ENCODE data around the gene RCAN3.

The RCAN3 gene

DNA sequence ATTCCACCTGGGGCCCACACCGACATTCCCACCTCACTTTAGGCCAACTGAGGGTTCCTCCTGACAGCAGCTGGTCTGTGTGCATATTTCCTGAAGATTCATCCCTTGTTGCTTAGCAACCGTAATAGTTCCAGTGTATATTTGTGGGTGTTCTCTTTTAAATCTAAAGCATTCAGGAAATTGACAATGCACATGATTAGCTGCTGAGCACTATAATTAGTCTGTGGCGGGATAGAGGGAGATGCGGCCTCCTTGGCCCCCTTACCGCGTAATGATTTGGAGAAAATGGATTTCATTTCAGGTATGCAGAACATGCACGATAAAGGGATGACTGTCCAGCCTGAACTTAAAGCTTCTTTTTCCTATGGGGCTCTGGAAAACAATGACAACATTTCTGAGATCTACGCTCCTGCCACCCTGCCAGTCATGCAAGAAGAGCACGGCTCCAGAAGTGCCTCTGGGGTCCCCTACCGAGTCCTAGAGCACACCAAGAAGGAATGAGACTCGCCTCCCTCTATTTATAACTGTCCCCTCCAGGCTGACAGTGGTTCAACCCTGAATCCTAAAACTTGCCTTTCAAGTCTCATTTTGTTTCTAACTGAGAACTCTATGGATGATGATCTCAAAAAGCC, 33.8 kb upstream of the RCAN3 start:
- H3K9ac ChIP-seq (ENCODE audit: low read depth, low read length) = no peak overlapping the region
- no peaks in the 10 kb centered on the region for H3K36me3 ChIP-seq (ENCODE audit: control insufficient read depth, insufficient read depth, low read length)
- no peak overlapping the region for H3K27ac ChIP-seq (ENCODE audit: low read depth, low read length)
- H3K9me3 ChIP-seq (ENCODE audit: control insufficient read depth, insufficient read depth, low read length) = no peaks in the 10 kb centered on the region
- no peak overlapping the region for H3K4me3 ChIP-seq (ENCODE audit: low read depth, low read length)
- H3K4me1 ChIP-seq (ENCODE audit: control insufficient read depth, insufficient read depth, low read length) = peaks cover 20% of the 10 kb centered on the region
- no peaks in the 10 kb centered on the region for H3K27me3 ChIP-seq (ENCODE audit: control insufficient read depth, insufficient read depth, low read length)

DNA sequence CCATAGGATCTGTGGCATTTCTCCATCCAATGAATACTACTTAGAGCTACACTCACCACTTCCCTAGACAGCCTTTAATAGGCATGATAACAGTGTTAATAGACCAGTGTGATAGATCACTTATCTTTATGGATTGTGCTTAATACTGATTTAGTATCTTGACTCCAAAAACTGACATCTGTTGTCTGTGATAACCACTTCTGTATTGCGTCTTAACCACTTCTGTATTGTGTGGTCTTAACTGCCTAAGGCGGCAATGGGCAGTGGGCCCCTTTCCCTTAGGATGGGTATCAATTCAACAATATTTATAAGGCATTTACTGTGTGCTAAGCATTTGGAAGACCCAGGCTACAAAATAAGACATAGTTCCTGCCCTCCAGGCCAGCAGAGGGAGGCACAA, 32.0 kb upstream of the RCAN3 start:
- Histone ChIP-seq H3K27me3 (ENCODE audit: control insufficient read depth, insufficient read depth, low read length) (no peaks in the 10 kb centered on the region), H3K4me1 (ENCODE audit: control insufficient read depth, insufficient read depth, low read length) (peaks cover 5% of the 10 kb centered on the region), H3K4me3 (ENCODE audit: low read depth, low read length) (no peak overlapping the region), H3K9me3 (ENCODE audit: control insufficient read depth, insufficient read depth, low read length) (no peaks in the 10 kb centered on the region), H3K9ac (ENCODE audit: low read depth, low read length) (no peak overlapping the region), H3K27ac (ENCODE audit: low read depth, low read length) (no peak overlapping the region), H3K36me3 (ENCODE audit: control insufficient read depth, insufficient read depth, low read length) (no peaks in the 10 kb centered on the region)

DNA sequence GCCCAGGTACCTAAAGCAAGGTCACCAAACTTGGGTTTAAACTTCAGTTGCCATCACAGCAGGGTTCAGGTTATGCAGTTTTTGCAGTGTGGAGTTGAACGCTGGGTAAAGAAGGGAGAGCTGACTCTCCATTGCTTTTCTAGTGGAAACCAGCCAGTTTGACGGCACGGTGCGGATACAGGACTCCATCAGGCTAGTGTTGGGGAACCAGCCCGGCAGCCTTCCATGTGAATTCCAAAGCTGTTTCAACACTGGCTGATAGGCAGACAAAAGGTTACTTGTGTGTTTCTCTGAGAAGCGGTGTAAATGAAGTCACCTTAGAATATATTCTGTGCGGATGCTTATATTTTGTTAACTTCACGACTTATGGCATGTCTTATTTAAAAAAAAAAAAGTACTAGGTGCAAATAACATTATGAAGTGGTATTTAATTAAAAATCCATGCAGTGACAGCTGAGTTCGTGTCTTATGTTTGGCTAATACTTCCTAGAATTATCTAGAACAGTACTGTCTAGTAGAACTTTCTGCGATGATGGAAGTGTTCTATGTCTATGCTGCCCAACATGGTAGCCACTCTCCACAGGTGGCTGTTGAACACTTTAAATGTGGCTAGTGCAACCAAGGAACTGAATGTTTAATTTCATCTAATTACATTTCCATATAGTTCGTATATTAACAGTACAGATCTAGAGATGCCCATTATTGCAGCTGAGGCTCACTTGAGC, 29.9 kb upstream of the RCAN3 start:
- Histone ChIP-seq H3K27ac (ENCODE audit: low read depth, low read length) (no peak overlapping the region), H3K36me3 (ENCODE audit: control insufficient read depth, insufficient read depth, low read length) (no peaks in the 10 kb centered on the region), H3K4me1 (ENCODE audit: control insufficient read depth, insufficient read depth, low read length) (no peaks in the 10 kb centered on the region), H3K27me3 (ENCODE audit: control insufficient read depth, insufficient read depth, low read length) (no peaks in the 10 kb centered on the region), H3K9me3 (ENCODE audit: control insufficient read depth, insufficient read depth, low read length) (no peaks in the 10 kb centered on the region), H3K9ac (ENCODE audit: low read depth, low read length) (no peak overlapping the region), H3K4me3 (ENCODE audit: low read depth, low read length) (no peak overlapping the region)

DNA sequence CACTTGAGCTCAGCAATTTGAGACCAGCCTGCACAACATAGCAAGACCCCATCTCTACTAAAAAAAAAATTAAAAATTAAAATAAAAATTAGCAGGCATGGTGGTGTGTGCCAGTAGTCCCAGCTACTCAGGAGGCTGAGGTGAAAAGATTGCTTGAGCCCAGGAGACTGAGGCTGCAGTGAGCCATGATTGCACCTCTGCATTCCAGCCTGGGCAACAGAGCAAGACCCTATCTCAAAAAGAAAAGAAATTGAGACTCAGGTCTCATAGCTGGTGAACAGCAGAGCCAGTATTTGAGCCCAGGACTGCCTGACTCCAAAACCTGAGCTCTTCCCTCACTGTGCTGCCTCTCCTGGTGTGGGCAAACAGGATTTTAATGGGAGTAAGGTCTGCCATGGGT, 28.4 kb upstream of the RCAN3 start:
- Histone ChIP-seq H3K27ac (ENCODE audit: low read depth, low read length) (no peak overlapping the region), H3K4me3 (ENCODE audit: low read depth, low read length) (no peak overlapping the region), H3K9ac (ENCODE audit: low read depth, low read length) (no peak overlapping the region), H3K4me1 (ENCODE audit: control insufficient read depth, insufficient read depth, low read length) (no peaks in the 10 kb centered on the region), H3K9me3 (ENCODE audit: control insufficient read depth, insufficient read depth, low read length) (no peaks in the 10 kb centered on the region), H3K36me3 (ENCODE audit: control insufficient read depth, insufficient read depth, low read length) (no peaks in the 10 kb centered on the region), H3K27me3 (ENCODE audit: control insufficient read depth, insufficient read depth, low read length) (no peaks in the 10 kb centered on the region)

DNA sequence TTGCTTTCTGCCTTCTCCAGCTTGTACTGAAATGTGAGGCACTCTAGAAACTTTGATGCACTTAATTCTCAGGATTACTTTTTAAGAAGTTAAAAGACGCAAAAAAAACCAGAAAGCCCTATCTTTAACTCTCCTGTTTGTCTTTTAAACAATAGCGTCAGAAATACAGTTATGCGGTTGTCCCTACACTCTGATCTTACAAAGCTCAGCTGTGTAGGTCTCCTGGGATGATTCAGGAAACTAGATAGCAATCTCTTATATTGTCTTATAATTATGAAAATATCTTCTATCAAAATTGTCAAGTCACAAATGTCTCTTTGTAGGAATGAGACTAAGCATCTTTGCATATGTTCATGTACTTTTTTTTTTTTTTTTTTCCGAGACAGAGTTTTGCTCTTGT, 26.9 kb upstream of the RCAN3 start:
- no peaks in the 10 kb centered on the region for H3K27me3 ChIP-seq (ENCODE audit: control insufficient read depth, insufficient read depth, low read length)
- no peak overlapping the region for H3K4me3 ChIP-seq (ENCODE audit: low read depth, low read length)
- H3K36me3 ChIP-seq (ENCODE audit: control insufficient read depth, insufficient read depth, low read length) = no peaks in the 10 kb centered on the region
- no peaks in the 10 kb centered on the region for H3K9me3 ChIP-seq (ENCODE audit: control insufficient read depth, insufficient read depth, low read length)
- no peaks in the 10 kb centered on the region for H3K4me1 ChIP-seq (ENCODE audit: control insufficient read depth, insufficient read depth, low read length)
- no peak overlapping the region for H3K27ac ChIP-seq (ENCODE audit: low read depth, low read length)
- H3K9ac ChIP-seq (ENCODE audit: low read depth, low read length) = no peak overlapping the region

DNA sequence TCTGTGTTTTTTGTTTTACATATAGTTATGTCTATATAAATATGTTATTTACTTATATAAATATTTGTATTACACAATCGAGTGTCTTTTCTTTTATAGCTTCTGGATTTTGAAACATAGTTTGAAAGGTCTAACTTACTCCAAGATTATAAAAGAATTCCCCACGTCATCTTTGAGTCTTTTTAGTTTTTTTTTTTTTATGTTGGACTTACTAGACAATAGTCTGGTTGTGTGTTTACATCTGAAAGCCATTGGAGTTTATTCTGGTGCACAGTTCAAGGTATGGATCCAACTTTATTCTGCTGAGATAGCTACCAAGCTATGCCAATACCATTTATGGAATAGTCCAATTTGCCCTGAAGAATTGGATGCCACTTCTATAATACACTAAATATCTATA, 26.1 kb upstream of the RCAN3 start:
- Histone ChIP-seq H3K36me3 (ENCODE audit: control insufficient read depth, insufficient read depth, low read length) (no peaks in the 10 kb centered on the region), H3K4me1 (ENCODE audit: control insufficient read depth, insufficient read depth, low read length) (peaks cover 7% of the 10 kb centered on the region), H3K9ac (ENCODE audit: low read depth, low read length) (no peak overlapping the region), H3K9me3 (ENCODE audit: control insufficient read depth, insufficient read depth, low read length) (no peaks in the 10 kb centered on the region), H3K27me3 (ENCODE audit: control insufficient read depth, insufficient read depth, low read length) (no peaks in the 10 kb centered on the region), H3K4me3 (ENCODE audit: low read depth, low read length) (no peak overlapping the region), H3K27ac (ENCODE audit: low read depth, low read length) (no peak overlapping the region)

DNA sequence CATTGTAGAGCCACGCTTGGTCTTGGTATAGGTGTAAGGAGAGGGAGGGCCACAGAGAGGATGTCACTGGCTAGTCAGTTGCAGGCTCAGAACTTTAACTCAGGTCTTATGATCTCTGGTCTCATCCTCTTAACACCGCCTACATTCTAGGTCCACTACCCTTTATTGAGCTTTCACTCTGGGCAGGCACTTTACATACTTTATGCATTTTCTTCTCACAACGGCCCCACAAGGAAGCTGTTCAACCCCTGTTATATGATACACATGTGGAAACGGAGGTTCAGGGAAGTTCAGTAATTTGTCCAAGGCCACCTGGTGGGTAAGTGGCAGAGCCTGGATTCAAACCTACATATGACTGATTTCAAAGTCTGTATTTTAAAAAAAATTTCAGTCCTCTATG, 25.3 kb upstream of the RCAN3 start:
- Histone ChIP-seq H3K4me1 (ENCODE audit: control insufficient read depth, insufficient read depth, low read length) (peaks cover 8% of the 10 kb centered on the region), H3K9ac (ENCODE audit: low read depth, low read length) (no peak overlapping the region), H3K27me3 (ENCODE audit: control insufficient read depth, insufficient read depth, low read length) (no peaks in the 10 kb centered on the region)

DNA sequence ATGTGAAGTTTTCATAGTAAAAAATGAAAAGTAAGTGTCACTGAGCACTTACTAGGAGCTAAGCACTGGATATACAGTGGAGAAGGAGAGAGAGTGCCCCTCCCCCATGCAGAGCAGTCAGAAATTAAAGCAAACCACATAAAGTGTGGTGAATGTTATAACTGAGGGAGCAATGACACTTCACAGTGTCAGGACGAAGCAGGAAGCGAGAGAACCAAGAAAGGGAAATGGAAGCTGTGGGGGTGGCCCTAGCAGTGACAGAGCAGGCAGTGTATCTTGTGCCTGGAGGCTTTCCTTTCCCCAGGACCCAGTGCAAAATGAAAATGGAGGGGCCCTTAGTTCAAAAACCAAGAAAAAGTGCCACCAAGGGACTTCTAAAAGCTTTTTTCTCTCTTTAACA, 21.5 kb upstream of the RCAN3 start:
- no peaks in the 10 kb centered on the region for H3K9me3 ChIP-seq (ENCODE audit: control insufficient read depth, insufficient read depth, low read length)
- H3K4me1 ChIP-seq (ENCODE audit: control insufficient read depth, insufficient read depth, low read length) = peaks cover 8% of the 10 kb centered on the region
- no peak overlapping the region for H3K4me3 ChIP-seq (ENCODE audit: low read depth, low read length)
- peak overlapping the region; percentile 21 for H3K27ac ChIP-seq (ENCODE audit: low read depth, low read length)
- H3K9ac ChIP-seq (ENCODE audit: low read depth, low read length) = no peak overlapping the region
- no peaks in the 10 kb centered on the region for H3K27me3 ChIP-seq (ENCODE audit: control insufficient read depth, insufficient read depth, low read length)
- no peaks in the 10 kb centered on the region for H3K36me3 ChIP-seq (ENCODE audit: control insufficient read depth, insufficient read depth, low read length)

More for the DNA sequence above, 25.3 kb upstream of the RCAN3 start:
- Histone ChIP-seq H3K36me3 (ENCODE audit: control insufficient read depth, insufficient read depth, low read length) (no peaks in the 10 kb centered on the region), H3K27ac (ENCODE audit: low read depth, low read length) (no peak overlapping the region), H3K4me3 (ENCODE audit: low read depth, low read length) (no peak overlapping the region), H3K9me3 (ENCODE audit: control insufficient read depth, insufficient read depth, low read length) (no peaks in the 10 kb centered on the region)

DNA sequence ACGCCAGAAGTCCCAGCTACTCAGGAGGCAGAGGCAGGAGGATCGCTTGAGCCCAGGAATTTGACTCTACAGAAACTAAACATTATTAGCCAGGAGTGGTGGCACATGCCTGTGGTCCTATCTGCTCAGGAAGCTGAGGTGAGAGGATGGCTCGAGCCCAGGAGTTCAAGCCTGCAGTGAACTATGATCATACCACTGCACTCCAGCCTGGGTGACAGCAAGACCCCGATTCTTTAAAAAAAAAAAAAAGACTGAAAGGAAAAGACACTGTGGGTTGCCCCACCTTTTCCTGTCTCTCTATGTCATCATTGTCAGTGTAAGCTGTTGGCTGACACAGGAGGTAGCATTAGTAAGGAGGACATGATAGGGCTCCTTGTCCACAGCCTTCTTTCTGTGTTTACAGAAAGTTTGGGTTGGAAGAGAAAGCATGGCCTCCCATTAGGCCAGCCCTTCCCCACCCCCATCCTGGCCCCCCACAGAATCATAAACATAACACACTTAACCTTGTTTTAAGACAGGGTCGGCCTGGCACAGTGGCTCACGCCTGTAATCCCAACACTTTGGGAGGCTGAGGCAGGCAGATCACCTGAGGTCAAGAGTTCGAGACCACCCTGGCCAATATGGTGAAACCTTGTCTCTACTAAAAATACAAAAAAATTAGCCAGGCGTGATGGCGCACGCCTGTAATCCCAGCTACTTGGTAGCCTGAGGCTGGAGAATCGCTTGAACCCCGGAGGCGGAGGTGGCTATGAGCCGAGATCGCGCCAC, 20.6 kb upstream of the RCAN3 start:
- Histone ChIP-seq H3K4me3 (ENCODE audit: low read depth, low read length) (no peak overlapping the region), H3K9me3 (ENCODE audit: control insufficient read depth, insufficient read depth, low read length) (no peaks in the 10 kb centered on the region), H3K4me1 (ENCODE audit: control insufficient read depth, insufficient read depth, low read length) (peaks cover 8% of the 10 kb centered on the region), H3K27ac (ENCODE audit: low read depth, low read length) (peak overlapping the region; percentile 18), H3K27me3 (ENCODE audit: control insufficient read depth, insufficient read depth, low read length) (no peaks in the 10 kb centered on the region), H3K9ac (ENCODE audit: low read depth, low read length) (no peak overlapping the region), H3K36me3 (ENCODE audit: control insufficient read depth, insufficient read depth, low read length) (no peaks in the 10 kb centered on the region)

DNA sequence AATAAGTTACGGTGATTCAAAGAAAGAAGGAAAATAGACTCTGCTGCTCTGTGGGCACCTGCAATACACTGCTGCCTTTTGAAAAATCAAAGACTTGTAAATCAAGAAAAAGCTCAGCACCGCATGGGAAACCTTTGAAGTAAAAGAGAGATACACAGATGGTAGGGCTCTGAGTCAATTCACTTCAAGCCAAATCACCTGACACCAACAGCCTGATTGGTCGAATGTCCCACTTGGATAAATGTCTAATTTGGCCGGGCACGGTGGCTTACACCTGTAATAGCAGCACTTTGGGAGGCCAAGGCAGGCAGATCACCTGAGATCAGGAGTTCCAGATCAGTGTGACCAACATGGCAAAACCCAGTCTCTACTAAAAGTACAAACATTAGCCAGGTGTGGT, 19.2 kb upstream of the RCAN3 start:
- no peaks in the 10 kb centered on the region for H3K36me3 ChIP-seq (ENCODE audit: control insufficient read depth, insufficient read depth, low read length)
- H3K9me3 ChIP-seq (ENCODE audit: control insufficient read depth, insufficient read depth, low read length) = no peaks in the 10 kb centered on the region
- no peaks in the 10 kb centered on the region for H3K27me3 ChIP-seq (ENCODE audit: control insufficient read depth, insufficient read depth, low read length)
- no peak overlapping the region for H3K9ac ChIP-seq (ENCODE audit: low read depth, low read length)
- peaks cover 8% of the 10 kb centered on the region for H3K4me1 ChIP-seq (ENCODE audit: control insufficient read depth, insufficient read depth, low read length)
- H3K27ac ChIP-seq (ENCODE audit: low read depth, low read length) = no peak overlapping the region
- no peak overlapping the region for H3K4me3 ChIP-seq (ENCODE audit: low read depth, low read length)

DNA sequence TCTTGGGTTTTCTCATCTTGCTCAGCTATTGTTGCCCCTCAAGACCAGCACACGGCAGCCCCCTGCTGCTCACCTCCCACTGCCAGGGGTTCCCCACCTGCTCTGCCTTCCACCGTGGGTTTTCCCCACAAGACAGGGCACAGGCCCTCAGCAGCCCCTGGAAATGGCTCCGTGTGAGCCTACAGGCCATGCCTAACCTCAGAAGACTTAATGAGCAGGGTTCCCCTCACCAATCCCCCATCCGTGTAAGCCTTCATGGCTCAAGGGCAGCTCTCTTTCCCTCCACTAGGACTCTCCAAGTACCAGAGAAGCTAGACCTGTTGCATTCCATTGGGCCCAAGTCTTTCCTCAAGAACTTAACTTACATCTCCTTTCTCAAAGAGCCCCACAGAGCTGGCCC, 18.4 kb upstream of the RCAN3 start:
- peaks cover 3% of the 10 kb centered on the region; the same call in 1 of the 2 replicates for H3K9me3 ChIP-seq (ENCODE audit: control insufficient read depth, insufficient read depth, low read length)
- no peak overlapping the region for H3K4me3 ChIP-seq (ENCODE audit: low read depth, low read length)
- no peaks in the 10 kb centered on the region for H3K36me3 ChIP-seq (ENCODE audit: control insufficient read depth, insufficient read depth, low read length)
- peaks cover 8% of the 10 kb centered on the region for H3K4me1 ChIP-seq (ENCODE audit: control insufficient read depth, insufficient read depth, low read length)
- H3K27me3 ChIP-seq (ENCODE audit: control insufficient read depth, insufficient read depth, low read length) = no peaks in the 10 kb centered on the region
- H3K9ac ChIP-seq (ENCODE audit: low read depth, low read length) = no peak overlapping the region
- no peak overlapping the region for H3K27ac ChIP-seq (ENCODE audit: low read depth, low read length)

All from HUES48 (cell line).